Mammary epithelial cell (primary cell): Measurements from ENCODE around the gene ACER2.

Experiments
- CTCF ChIP-seq, 2 donors: IDR thresholded peaks in 1 of 2; conservative IDR thresholded peaks in 1 of 2; 2 replicates each; pipeline ENCODE4 v1.5.1; 2011 to 2012; ENCODE audit warnings: inconsistent platforms in 2 of 2, low read length in 2 of 2, mild to moderate bottlenecking in 2 of 2, control low read depth in 1 of 2, low read depth in 1 of 2; ENCODE audit not compliant: insufficient read depth in 1 of 2; ENCODE audit errors: extremely low read depth in 1 of 2
- EZH2 ChIP-seq: IDR thresholded peaks from 2 replicates; pipeline ENCODE4 v1.6.1; 2012; ENCODE audit warnings: low read length, inconsistent platforms, borderline replicate concordance

DNA sequence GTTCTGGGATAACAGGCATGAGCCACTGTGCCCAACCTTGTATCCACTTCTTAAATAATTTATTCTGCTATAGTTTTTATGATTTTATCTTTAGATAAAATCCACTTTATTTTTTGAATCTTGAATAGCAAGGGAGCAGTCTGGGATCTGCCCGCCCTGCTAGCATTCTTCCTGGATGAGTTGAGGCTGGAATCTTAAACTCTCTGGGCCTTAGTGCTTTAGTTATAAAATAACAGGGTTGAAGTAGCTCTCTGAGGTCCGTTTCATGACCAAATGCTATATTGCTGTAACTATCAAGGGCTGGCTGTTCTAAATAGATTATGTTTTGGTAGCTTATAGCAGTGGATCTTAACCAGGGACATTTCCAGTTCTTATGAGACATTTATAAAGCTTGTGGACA, 20.8 kb downstream of the ACER2 start:
- TF ChIP-seq CTCF (conservative IDR thresholded peaks at IDR 0.05 in 1 of 2, IDR thresholded peaks at IDR 0.05 in 1 of 2; ENCODE audit: extremely low read depth in 1 of 2, insufficient read depth in 1 of 2, low read depth in 1 of 2, low read length in 2 of 2) (no peak), EZH2 (no peak)
